GM12878 (cell line): ENCODE measurements around the gene GNAQ. TPM values are rescaled to one million over a fixed set of nuclear protein-coding genes. Genes with fewer than 3 reads are reported as not detected.
A peak's percentile ranks its signal among the peaks of the same experiment; 100 is the strongest.

Experiments
- ASH2L ChIP-seq: fragments of 300-600, 200-600 bp; sonication (generic); IDR thresholded peaks from 2 replicates; pipeline ENCODE4 v1.6.1; 2017; ENCODE audit warnings: low read depth, mild to moderate bottlenecking, borderline replicate concordance
- ATF7 ChIP-seq: fragments of 450-650 bp; IDR thresholded peaks from 2 replicates; pipeline ENCODE4 v1.6.1; 2016; ENCODE audit warnings: low read depth, mild to moderate bottlenecking
- CEBPB ChIP-seq, 2 experiments: fragments of 150-350 bp in 1 of 2; IDR thresholded peaks; 2 replicates each; pipeline ENCODE4 v1.6.1; 2012 to 2014; ENCODE audit warnings: low read depth in 2 of 2, low read length in 2 of 2, borderline replicate concordance in 1 of 2, inconsistent platforms in 1 of 2
- CHD2 ChIP-seq: IDR thresholded peaks from 2 replicates; pipeline ENCODE4 v1.6.1; 2011; ENCODE audit warnings: low read depth, low read length, improper control_type of control experiment, borderline replicate concordance
- CREM ChIP-seq: IDR thresholded peaks from 2 replicates; pipeline ENCODE4 v1.6.1; 2014; ENCODE audit warnings: antibody characterized with exemption, low read depth
- ESRRA ChIP-seq: IDR thresholded peaks from 2 replicates; pipeline ENCODE4 v1.6.1; 2012; ENCODE audit warnings: mild to moderate bottlenecking, low read length, improper control_type of control experiment
- ETV6 ChIP-seq, 2 experiments: fragments of 450-650 bp in 1 of 2; IDR thresholded peaks in 1 of 2; conservative IDR thresholded peaks in 1 of 2; 2 replicates each; pipeline ENCODE4 v1.6.1; 2014; ENCODE audit warnings: antibody characterized with exemption in 1 of 2, borderline replicate concordance in 1 of 2, low read depth in 1 of 2, mild to moderate bottlenecking in 1 of 2, moderate library complexity in 1 of 2
- HSF1 ChIP-seq: fragments of 150-350 bp; IDR thresholded peaks from 2 replicates; pipeline ENCODE4 v1.6.1; 2014; ENCODE audit warnings: mild to moderate bottlenecking, low read depth, low read length
- IKZF1 ChIP-seq: fragments of 450-650 bp; conservative IDR thresholded peaks from 2 replicates; pipeline ENCODE4 v1.6.1; 2017; ENCODE audit warnings: antibody characterized with exemption, mild to moderate bottlenecking
- IRF4 ChIP-seq: IDR thresholded peaks from 2 replicates; pipeline ENCODE4 v1.6.1; 2011; ENCODE audit warnings: low read depth, low read length
- MEF2B ChIP-seq: fragments of 450-650 bp; IDR thresholded peaks from 2 replicates; pipeline ENCODE4 v1.6.1; 2018; ENCODE audit warnings: mild to moderate bottlenecking, moderate library complexity; ENCODE audit not compliant: partially characterized antibody, poor library complexity, severe bottlenecking
- NFXL1 ChIP-seq: fragments of 450-650 bp; IDR thresholded peaks from 2 replicates; pipeline ENCODE4 v1.6.1; 2017; ENCODE audit warnings: antibody characterized with exemption, mild to moderate bottlenecking, borderline replicate concordance
- SREBF1 ChIP-seq: IDR thresholded peaks from 2 replicates; pipeline ENCODE4 v1.6.1; 2012; ENCODE audit warnings: mild to moderate bottlenecking, low read length
- STAT3 ChIP-seq: IDR thresholded peaks from 2 replicates; pipeline ENCODE4 v1.6.1; 2011; ENCODE audit warnings: low read depth, low read length, improper control_type of control experiment
- TBL1XR1 ChIP-seq: IDR thresholded peaks from 2 replicates; pipeline ENCODE4 v1.6.1; 2012; ENCODE audit warnings: low read depth, low read length, improper control_type of control experiment
- ZBED1 ChIP-seq: IDR thresholded peaks from 2 replicates; pipeline ENCODE4 v1.6.1; 2016; ENCODE audit warnings: borderline replicate concordance
- ZNF384 ChIP-seq: IDR thresholded peaks from 2 replicates; pipeline ENCODE4 v1.6.1; 2012; ENCODE audit warnings: low read depth, mild to moderate bottlenecking, low read length, improper control_type of control experiment, borderline replicate concordance
- polyA plus RNA-seq, 11 experiments: library from polyadenylated mRNA; depleted of rRNA in 4 of 11; unstranded in 6 of 11; stranded (reverse) in 5 of 11; fragments of >200 nt; fragmentation: Nextera tagmentation in 4 of 11; fragmentation: Illumina TruSeq in 1 of 11; extraction: Ambion mirVana in 4 of 11; extraction: Trizol in 1 of 11; gene quantifications; 1 replicate in 1 of 11; 2 replicates in 10 of 11; pipeline versions ENCODE4 v1.2.1 to v1.2.3, GENCODE V29; 2011 to 2016; ENCODE audit warnings: inconsistent platforms in 2 of 11, missing spikeins in 2 of 11, low read depth in 1 of 11
- total RNA-seq, 4 experiments: library from RNA; depleted of rRNA in 3 of 4; stranded (reverse); fragments of >200 nt in 3 of 4; fragmentation: Illumina TruSeq in 1 of 4; extraction: Trizol in 1 of 4; gene quantifications; 2 replicates each; pipeline versions ENCODE4 v1.2.1 to v1.2.3, GENCODE V29; 2013 to 2021
- TF ChIP-seq, protein P1 (sequence below): IDR thresholded peaks from 2 replicates; pipeline ENCODE4 v1.6.1; 2012; ENCODE audit warnings: mild to moderate bottlenecking, low read depth, low read length
- TF ChIP-seq, protein P2 (sequence below): IDR thresholded peaks from 2 replicates; pipeline ENCODE4 v1.6.1; 2012; ENCODE audit warnings: low read length, inconsistent platforms
- TF ChIP-seq, protein P3 (sequence below): IDR thresholded peaks from 2 replicates; pipeline ENCODE4 v1.6.1; 2012; ENCODE audit warnings: improper control_type of control experiment, low read depth, low read length; ENCODE audit not compliant: insufficient replicate concordance

GNAQ gene
- total and polyA plus RNA-seq, 10 of the 15 experiments (the other 5 are each of a cell fraction or from before 2014, with no cell fraction given) = 0.15 to 47.2 (median 0.49) TPM

GRCh38 chr9:77916410-77916819 is 115.2 kb downstream of the GNAQ start (continued):
- TF ChIP-seq ZNF384 (peak; percentile 76; the same call in 1 of the 2 replicates), ESRRA (no peak), CEBPB (IDR thresholded peaks at IDR 0.05; ENCODE audit: borderline replicate concordance in 1 of 2, low read depth in 2 of 2, low read length in 2 of 2) (no peak), IKZF1 (peak; percentile 98), ASH2L (no peak), CREM (no peak), MEF2B (peak; percentile 18), SREBF1 (no peak), ETV6 (conservative IDR thresholded peaks at IDR 0.05 in 1 of 2, IDR thresholded peaks at IDR 0.05 in 1 of 2; ENCODE audit: borderline replicate concordance in 1 of 2, low read depth in 1 of 2) (no peak), TBL1XR1 (no peak), HSF1 (no peak), ATF7 (peak; percentile 47; the same call in 1 of the 2 replicates), ZBED1 (no peak), NFXL1 (no peak), STAT3 (no peak), CHD2 (0 out of 2 replicates have a peak, but pooled peaks have one; percentile 49), IRF4 (no peak)
- TF ChIP-seq, protein P1, sequence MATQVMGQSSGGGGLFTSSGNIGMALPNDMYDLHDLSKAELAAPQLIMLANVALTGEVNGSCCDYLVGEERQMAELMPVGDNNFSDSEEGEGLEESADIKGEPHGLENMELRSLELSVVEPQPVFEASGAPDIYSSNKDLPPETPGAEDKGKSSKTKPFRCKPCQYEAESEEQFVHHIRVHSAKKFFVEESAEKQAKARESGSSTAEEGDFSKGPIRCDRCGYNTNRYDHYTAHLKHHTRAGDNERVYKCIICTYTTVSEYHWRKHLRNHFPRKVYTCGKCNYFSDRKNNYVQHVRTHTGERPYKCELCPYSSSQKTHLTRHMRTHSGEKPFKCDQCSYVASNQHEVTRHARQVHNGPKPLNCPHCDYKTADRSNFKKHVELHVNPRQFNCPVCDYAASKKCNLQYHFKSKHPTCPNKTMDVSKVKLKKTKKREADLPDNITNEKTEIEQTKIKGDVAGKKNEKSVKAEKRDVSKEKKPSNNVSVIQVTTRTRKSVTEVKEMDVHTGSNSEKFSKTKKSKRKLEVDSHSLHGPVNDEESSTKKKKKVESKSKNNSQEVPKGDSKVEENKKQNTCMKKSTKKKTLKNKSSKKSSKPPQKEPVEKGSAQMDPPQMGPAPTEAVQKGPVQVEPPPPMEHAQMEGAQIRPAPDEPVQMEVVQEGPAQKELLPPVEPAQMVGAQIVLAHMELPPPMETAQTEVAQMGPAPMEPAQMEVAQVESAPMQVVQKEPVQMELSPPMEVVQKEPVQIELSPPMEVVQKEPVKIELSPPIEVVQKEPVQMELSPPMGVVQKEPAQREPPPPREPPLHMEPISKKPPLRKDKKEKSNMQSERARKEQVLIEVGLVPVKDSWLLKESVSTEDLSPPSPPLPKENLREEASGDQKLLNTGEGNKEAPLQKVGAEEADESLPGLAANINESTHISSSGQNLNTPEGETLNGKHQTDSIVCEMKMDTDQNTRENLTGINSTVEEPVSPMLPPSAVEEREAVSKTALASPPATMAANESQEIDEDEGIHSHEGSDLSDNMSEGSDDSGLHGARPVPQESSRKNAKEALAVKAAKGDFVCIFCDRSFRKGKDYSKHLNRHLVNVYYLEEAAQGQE = no peak
- TF ChIP-seq, protein P2, sequence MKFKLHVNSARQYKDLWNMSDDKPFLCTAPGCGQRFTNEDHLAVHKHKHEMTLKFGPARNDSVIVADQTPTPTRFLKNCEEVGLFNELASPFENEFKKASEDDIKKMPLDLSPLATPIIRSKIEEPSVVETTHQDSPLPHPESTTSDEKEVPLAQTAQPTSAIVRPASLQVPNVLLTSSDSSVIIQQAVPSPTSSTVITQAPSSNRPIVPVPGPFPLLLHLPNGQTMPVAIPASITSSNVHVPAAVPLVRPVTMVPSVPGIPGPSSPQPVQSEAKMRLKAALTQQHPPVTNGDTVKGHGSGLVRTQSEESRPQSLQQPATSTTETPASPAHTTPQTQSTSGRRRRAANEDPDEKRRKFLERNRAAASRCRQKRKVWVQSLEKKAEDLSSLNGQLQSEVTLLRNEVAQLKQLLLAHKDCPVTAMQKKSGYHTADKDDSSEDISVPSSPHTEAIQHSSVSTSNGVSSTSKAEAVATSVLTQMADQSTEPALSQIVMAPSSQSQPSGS = no peak
- TF ChIP-seq, protein P3, sequence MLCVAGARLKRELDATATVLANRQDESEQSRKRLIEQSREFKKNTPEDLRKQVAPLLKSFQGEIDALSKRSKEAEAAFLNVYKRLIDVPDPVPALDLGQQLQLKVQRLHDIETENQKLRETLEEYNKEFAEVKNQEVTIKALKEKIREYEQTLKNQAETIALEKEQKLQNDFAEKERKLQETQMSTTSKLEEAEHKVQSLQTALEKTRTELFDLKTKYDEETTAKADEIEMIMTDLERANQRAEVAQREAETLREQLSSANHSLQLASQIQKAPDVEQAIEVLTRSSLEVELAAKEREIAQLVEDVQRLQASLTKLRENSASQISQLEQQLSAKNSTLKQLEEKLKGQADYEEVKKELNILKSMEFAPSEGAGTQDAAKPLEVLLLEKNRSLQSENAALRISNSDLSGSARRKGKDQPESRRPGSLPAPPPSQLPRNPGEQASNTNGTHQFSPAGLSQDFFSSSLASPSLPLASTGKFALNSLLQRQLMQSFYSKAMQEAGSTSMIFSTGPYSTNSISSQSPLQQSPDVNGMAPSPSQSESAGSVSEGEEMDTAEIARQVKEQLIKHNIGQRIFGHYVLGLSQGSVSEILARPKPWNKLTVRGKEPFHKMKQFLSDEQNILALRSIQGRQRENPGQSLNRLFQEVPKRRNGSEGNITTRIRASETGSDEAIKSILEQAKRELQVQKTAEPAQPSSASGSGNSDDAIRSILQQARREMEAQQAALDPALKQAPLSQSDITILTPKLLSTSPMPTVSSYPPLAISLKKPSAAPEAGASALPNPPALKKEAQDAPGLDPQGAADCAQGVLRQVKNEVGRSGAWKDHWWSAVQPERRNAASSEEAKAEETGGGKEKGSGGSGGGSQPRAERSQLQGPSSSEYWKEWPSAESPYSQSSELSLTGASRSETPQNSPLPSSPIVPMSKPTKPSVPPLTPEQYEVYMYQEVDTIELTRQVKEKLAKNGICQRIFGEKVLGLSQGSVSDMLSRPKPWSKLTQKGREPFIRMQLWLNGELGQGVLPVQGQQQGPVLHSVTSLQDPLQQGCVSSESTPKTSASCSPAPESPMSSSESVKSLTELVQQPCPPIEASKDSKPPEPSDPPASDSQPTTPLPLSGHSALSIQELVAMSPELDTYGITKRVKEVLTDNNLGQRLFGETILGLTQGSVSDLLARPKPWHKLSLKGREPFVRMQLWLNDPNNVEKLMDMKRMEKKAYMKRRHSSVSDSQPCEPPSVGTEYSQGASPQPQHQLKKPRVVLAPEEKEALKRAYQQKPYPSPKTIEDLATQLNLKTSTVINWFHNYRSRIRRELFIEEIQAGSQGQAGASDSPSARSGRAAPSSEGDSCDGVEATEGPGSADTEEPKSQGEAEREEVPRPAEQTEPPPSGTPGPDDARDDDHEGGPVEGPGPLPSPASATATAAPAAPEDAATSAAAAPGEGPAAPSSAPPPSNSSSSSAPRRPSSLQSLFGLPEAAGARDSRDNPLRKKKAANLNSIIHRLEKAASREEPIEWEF = no peak
